Suppressor macrophage treated with lipopolysaccharide for 1 hour (primary cell): Measurements from ENCODE around the gene F3.

Experiments
- DNase-seq, 3 donors: peaks; one replicate each; pipeline ENCODE4 v3.0.0-alpha.2; 2020 to 2022

Gene F3

DNA sequence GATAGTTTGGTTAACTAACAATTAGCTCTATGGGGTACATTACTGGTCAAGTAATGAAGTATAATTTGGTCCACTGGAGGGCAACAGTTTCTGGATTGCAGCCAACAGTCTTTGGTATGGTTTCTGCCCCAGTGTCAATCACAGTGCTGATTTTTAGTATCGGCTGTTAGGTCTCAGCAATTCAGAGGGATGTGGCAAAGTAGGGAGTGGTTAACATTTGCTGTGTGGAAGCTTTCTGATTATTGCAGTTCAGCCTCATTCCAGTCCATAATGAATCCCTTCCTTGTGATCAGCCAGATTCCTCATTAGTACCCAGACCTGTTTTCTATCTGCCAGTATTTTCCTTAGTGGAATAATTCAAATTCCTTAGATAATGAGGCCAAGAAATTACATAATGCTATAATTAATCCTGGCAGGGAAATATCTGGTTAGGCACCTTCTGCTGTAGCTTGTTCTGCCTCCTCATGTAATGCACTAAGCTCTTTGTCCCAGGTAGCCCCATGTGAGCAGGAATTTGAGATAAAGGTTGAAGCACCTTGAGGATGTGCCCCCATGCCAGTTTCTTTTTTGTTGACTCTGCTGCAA is 14.0 kb downstream of the F3 start:
- peak; percentile 58 to 67 (median 61) for DNase-seq

DNA sequence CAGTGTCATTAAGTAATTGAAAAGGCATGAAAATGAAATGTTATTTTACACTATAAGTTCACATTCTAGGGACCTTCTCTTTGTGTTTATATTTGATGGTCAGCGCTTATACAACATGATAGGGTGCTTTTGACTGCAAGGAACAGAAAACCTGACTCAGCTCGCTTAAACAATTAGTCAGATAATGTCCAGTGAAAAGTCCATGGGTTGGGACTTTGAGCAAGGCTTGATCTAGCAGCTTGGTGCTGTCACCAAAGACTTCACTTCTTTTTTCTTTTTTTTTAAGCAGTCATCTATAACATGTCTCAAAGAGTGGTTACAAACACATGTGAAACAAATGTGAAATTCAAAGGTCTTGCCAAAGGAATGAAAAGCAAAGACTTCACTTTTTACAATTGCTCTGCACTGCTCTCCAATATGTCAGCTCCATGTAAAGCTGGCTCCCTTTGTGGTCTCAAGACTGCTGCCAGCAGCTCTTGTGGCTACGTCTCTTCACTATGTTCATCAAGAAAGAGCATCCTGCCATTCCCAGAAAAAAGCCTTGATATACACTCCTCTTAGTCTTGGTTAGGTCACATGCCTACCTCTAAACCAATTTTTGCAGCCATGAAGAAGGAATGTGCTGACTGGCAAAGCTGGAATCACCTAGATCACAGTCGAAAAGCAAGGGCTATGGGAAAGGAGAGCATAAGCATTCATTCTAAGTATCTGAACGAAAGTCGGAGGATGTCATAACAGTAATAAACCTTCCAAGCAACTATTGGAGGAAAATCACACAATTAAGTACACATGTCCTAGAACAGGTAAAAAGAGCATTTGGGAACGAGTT is 15.2 kb downstream of the F3 start:
- DNase-seq: peak in 1 of 3 donors; percentile 16

DNA sequence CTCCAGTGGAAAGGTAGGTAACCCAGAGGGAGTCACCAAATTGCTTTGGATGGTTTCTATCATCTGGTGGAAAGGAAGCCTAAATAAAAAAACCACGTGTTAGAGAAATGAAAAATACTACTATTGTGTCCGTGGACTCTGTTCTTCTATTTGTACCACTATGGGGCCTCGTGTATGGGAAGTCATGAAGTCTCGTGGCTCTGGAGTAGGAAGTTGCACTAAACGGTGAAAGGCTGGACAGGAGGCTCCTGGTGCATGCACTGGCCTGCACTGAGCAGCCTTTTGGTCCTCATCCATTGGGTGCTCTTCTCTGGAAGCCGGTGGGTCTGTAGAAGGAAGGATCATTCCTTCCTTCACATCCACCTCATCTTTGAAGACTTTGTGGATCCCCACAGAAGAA is 17.0 kb downstream of the F3 start:
- DNase-seq: peak in 1 of 3 donors; percentile 19

DNA sequence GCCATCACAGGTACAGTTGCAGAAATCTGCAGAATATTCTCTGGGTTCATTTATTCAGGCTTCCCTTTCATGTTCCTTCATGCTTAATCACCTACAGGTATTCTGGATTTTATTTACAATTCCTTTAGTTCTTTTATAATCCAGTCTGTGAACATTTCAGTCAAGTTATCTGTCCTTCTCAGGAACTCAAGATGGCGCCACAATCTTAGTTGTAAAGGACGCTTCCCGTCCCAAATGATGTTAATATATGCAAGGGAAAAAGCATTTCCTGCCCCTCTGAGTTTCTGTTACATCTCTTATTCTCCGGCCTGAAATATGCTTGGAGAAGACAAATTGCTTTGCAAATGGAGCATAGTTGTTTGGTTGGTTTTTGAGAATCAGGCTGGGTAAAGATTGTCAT is 19.3 kb downstream of the F3 start:
- DNase-seq: peak; percentile 66 to 78 (median 74)

DNA sequence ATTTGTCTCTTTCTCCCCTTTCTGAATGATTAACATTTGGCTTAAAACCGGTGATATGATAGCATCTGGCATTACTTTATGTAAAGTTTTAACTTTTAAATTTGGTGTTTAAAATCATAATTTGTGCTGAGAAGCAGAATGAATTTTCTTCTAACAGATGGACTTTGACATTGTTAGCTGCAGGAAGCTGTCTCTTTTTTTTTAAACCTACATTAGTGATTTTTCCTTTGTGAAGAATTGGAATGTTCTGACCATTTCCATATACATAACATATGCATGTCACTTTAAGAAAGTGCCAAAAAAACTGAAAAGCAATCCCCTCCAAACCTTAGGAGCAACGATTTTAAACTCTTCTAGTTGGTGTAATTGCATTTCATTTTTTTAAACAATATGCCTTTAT is 22.2 kb downstream of the F3 start:
- DNase-seq: no peak

DNA sequence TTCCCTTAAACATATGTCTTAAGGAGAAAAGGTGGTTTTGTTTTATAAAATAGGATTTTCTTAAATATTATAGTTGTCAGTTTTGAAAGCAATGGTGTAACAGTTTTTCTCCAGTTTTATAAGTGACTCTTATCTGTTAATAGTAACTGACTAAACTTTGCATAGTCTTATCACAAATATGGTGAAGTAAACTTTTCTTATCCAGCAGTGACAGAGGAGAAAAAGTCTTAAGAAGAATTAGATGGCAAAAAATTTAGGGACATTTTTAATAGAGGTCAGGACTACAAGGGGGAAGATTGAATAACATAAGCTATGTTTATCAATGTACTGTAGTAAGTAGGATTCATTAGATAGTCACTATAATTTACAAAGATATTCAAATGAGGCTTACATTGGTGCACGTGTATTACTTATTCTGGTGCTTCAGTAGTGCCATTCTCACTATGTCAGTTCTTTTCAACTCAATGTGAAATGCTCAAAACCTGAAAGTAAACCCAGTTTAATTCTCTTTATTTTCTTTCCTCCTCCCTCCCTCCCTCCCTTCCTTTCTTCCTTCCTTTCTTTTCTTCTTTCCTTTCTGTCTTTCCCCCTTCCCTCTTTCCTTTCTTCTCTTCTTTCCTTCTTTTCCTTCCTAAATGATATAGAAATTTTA is 26.1 kb downstream of the F3 start:
- DNase-seq: no peak

DNA sequence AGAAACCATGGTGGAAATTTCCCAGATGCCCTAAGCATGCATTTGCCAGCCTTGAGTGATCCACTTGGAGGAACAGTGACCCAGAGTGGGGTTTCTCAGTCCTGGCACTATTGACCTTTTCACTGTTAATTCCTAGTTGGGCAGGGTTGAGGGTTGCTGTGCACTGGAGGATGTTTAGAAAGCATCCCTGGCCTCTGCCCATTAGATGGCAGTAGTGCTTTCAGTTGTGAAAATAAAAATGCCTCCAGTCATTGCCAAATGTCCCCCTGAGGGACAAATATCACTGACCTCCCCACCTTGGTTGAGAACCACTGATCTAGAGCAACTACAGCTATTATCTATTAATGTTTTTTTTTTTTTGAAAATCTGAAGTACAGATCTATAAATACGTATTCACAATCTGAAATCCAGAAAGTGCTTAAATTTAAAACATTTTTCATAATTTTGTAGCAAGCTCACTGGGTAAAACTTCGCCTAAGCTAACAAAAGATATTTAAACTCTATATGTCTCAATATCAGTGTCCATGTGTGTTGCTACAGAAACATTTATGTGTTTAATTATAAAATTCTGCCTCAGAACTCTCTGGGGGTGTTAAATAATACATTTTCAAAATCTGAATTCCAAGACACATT is 27.3 kb downstream of the F3 start:
- DNase-seq: peak; percentile 52 to 69 (median 59)

DNA sequence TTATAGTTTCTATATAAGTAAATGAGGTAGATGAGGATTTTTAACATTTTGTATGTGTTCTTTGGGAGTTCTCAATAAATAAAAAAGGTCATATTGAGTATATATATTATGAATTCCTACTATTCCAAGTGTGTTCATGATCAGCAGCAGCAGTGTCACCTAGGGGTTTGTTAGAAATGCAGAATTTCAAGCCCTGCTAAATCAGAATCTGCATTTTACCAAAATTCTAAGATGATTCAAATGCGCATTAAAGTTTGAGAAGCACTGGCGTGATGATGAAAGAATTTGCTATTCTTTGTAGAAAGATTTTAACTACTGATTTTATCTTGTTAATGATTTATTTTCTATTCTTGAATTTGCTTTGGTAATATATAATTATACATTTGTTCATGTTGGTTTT is 28.7 kb downstream of the F3 start:
- no peak for DNase-seq

DNA sequence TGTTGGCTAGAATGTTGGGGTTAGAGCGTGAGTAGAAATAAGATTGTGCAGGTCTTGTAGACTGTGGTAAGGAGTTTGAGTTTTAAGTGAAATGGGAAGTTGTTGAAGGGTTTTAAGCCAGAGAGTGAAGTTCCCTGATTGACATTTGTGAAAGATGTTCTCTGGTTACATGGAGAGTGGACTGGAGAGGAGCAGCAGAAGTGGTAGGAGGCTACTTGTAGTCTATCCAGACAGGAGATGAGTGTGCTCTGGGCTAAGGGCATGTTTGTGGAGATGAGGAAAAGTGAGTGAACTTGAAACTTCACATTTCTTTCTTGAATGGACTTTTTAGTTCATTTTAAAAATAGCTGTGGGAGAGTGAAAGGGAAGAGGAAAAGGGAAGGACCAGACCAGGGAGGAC is 37.0 kb downstream of the F3 start:
- DNase-seq: peak in 2 of 3 donors; percentile 31 to 37

DNA sequence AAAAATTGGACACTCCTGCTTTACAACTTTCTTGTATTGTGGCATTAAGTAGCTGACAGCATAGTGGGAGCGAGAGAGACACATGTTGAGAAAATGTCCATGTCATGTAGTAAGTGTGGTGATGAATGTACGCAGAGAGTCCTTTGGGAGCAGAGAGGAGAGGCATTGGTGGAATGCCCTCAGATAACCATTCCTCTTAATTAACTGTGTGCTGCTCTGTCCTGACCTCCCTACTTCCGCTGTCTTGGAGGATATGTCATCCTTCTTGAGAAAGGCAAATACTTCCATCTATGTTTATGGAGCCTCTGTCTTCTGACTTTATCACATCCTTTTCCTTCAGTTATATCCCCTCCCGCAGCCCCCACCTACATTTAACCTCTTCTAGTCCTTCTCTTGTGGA is 38.4 kb downstream of the F3 start:
- no peak for DNase-seq

DNA sequence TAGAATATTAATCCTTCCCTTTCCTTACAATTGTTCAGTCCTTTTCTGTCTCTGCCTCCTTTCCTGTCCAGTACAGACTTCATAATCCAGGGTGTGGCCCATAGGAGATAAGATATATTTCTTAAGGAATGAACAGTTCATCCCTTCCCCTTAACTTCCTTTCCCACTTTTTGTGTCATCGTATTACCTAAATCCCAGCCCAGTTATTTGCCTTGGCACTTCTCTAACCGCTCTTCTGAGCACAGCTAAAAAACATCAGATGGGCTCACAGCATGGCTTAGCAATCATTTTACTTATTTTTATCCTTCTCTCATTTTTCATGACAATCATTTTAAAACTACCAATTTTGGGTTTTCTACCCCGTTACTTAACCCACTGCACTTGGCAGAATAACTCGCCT is 39.6 kb downstream of the F3 start:
- DNase-seq: no peak

DNA sequence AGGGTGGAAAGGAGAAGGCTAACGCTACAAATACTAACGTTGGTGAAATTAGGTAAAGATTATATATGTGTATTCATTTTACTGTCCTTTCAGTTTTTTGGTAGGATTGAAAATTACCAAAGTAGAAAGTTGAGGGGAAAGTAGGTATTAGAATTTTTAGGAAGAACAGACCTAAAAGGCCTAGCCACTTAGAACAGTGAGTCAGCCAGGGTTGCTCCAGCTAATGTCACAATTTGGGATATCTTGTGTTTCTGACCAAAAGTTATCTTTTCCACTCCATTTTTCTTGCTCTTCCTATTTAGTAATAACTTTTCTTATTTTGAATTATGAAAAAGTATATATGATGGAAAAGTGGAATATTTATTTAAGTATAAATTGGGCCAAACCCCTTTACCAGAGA is 40.1 kb downstream of the F3 start:
- DNase-seq: no peak

DNA sequence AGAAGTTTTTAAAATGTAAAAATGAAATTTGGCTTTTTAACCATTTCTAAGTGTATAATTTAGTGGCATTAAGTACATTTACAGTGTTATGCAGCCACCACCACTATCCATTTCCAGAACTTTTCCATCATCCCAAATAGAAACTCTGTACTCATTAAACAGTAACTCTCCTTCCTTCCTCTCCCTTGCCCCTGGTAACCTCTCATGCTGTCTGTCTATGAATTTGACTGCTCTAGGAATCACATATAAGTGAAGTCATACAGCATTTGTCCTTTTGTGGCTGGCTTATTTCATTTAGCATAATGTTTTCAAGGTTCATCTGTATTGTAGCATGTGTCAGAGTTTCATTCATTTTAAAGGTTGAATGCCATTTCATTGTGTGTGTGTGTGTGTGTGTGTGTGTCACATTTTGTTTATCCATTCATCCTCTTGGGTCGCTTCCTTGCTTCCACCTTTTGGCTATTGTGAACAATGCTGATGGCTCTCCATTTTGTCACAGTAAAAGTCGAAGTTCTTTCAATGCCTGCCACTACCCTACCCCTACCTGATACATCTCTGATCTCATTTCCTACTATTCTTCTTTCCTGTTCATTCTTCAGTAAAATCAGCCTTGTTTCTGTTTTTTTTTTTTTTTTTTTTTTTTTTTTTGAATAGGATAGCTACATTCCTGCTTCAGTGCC is 45.3 kb downstream of the F3 start:
- no peak for DNase-seq

DNA sequence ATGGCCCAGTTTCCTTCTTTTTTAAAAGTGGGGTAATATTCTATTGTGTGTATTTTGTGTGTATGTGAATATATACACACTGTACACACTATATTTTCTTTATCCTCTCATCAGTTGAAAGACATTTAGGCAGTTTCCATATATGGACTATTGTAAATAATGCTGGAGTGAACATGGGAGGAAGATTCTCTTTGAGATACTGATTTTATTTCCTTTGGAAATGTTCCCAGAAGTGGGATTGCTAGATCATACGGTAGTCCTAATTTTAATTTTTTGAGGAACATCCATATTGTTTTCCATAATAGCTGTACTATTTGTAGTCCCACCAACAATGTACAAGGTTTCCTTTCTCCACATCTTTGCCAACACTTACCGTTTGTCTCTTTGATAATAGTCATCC is 51.0 kb downstream of the F3 start:
- DNase-seq: no peak

DNA sequence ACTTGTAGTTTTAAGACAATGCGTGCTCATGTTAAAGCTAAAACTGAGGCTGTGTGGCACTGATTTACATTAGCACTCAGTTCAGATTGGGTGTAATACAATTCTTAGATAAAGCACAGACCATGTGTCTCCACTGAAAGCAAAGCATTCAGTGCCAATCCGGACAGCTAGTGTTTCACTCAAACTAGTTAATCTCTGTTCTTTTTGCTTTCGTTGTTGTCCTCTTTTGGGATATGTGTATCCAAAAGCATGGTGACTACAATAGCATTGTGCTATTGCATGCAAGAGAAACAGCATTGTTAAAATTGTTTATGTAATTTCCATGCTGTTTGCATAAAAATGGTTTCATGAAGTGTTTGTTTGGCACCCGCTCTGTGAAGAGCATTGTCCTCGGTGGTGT is 54.6 kb downstream of the F3 start:
- DNase-seq: no peak

DNA sequence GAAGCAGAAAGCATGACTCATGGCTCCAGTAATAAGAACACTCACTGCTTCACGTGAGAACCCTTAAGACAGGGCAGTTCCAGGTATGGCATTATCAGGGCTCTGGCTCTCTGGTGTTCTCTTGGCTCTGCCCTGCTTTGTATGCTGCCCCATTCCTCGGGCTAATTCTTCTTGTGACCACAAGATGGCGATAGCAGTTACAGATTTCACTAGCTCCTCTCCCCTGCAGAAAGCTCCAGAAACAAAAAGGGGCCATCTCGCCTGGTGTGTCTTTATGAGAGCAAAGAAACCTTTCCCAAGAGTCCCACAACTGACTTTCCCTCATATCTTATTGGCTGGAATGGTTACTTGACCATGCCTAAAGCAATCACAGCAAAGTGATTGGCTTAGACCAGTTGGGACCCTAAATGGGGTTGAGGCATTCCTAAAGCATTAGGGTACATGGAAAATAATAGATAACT is 60.1 kb downstream of the F3 start:
- DNase-seq: peak; percentile 59 to 80 (median 72)

DNA sequence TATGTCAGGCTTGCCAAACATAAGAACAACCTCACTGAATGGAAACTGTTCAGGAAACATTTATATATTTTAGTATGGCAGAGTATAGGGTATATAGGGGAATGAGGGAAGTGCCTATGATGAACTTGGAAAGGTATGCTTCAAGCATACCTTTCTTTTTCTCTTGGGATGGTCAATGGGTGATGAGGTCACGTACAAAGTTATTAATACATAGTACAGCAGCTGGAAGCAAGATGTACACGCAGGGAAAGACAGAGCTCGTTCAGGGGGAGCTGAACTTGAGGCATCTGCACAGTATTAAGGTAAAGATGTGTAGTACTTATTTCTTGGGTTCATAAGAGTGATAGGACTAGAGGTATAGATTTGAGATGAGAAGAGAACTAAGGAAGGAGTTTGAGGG is 61.9 kb downstream of the F3 start:
- DNase-seq: no peak
